RPMI7951 (cell line): ENCODE results near the gene SIRPD. TPM values are rescaled to one million over a fixed set of nuclear protein-coding genes. Genes with fewer than 3 reads are reported as not detected.

Experiments used
- DNase-seq: peaks from one replicate; pipeline ENCODE4 v3.0.0-alpha.2; 2012; ENCODE audit warnings: low read depth
- total RNA-seq: library from RNA; depleted of rRNA; stranded (reverse); fragments of >200 nt; shearing (Covaris generic); gene quantifications from 2 replicates; pipeline ENCODE4 v1.2.3, GENCODE V29; 2014

SIRPD gene
- total RNA-seq, 1 experiment from 2014 or later, result 0.36 TPM

GRCh38 chr20:1537731-1538058 is 19.8 kb downstream of the SIRPD start:
- DNase-seq, result peak; percentile 35

DNA sequence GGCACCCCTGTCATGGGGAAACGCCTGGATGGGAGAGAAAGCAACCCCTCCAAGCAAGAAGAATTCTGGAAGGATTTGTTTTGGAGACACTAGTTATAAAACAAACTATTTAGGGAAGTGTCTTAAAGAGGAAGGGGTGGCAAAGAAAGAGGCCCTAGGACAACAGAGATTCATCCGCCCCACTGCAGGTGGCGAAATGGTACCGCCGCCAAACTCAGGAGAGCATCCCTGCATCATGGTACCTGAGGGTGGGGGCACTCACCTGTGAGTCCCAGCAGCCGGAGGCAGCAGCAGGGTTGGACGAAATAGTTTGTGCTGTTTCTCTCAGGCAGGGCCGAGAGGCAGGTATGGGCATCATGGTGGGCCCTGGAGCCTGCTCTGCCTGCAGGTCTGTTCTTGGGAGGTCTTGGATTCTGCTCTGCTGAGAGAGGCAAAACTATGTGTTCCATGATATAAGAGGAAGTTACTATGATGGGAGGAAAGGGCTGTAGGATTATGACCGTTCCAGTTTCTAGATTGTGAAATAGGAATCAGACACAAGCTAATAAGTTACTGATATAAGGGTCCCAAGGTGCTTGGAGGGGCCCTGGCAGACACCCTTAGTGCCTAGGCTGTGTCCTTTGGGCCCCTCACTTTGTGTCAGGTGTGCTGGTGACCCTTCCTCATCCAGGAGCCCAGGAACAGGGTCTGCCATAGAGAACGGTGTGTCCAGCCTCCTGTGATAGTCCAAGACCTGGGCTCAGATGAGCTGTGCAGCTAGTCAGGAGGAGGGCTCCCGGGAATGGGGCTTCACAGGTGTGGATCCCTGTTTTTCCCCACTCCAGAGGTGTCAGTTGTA is 20.4 kb downstream of the SIRPD start:
- DNase-seq, result no peak

GRCh38 chr20:1535420-1536175 is 21.9 kb downstream of the SIRPD start:
- no peak for DNase-seq

DNA sequence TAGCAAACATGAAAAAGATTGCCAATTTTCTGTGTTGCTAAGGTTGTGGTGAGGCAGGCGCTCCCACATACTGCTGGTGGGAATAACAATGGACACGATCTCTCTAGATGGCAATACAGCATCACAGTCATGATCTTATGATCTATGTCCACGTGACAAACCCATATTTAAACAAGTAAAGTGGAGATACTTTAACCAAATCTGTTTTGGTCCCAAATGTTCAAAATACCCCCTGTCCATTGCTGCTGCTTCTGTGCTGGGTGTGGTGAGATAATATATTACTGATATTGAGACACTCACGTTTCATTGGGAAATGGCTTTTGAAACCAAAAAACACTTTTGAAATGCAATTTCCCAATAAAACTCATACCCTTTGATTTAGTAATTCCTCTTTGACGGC is 23.0 kb downstream of the SIRPD start:
- peak; percentile 39 for DNase-seq

DNA sequence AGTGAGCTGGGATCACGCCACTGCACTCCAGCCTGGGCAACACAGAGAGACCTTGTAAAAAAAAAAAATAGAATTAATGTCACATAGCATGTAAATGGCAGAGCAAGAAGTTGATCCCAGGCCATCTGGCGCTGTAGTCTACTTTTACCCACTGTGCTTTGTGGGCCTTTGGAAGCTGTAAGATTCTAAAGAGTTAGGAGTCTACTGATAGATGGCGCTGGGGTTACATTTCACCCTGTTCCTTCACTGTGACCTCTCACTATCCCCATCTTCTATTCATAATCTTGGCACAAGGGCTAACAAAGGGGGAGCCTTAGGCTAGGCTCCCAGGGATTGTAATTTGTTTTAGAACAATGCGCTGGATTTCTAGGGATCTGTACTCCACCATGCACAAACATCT is 24.4 kb downstream of the SIRPD start:
- peak; percentile 81 for DNase-seq

DNA sequence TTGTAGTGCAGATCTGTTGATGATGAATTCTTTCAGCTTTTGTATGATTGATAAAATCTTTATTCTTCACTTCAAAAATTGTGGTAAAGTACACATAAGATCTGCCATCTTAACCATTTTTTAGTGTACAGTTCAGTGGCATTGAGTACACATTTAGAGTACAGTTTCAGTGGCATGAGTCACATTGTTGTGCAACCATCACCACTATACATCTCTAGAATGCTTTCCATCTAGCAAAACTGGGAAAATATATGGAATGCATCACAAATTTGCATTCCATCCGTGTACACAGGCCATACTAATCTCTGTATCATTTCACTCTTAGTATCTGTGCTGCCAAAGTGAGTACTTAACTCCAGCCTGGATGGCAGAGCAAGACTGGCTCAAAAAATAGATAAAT is 28.7 kb downstream of the SIRPD start:
- DNase-seq, result peak; percentile 66

- no peak for DNase-seq
Measured at GRCh38 chr20:1527923-1528322, 29.6 kb downstream of the SIRPD start.

- DNase-seq, result peak; percentile 65
Measured at GRCh38 chr20:1526896-1527295, 30.6 kb downstream of the SIRPD start.

DNA sequence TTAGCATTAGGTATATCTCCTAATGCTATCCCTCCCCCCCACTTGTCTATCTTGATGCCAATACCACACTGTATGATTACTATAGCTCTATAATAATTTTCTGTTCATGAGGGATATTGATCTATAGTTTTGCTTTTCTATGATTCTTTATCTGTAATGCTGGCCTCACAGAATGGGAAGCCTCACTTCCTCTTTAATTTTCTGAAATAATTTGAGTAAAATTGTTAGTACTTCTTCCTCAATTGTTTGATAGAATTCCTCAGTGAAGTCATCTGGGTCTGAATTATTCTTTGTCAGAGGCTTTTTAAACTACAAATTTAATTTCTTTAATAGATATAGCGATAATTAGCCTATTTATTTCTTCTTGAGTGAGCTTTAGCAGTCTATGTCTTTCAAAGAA is 31.2 kb downstream of the SIRPD start:
- no peak for DNase-seq

GRCh38 chr20:1524004-1524403 is 33.5 kb downstream of the SIRPD start:
- peak; percentile 76 for DNase-seq

DNA sequence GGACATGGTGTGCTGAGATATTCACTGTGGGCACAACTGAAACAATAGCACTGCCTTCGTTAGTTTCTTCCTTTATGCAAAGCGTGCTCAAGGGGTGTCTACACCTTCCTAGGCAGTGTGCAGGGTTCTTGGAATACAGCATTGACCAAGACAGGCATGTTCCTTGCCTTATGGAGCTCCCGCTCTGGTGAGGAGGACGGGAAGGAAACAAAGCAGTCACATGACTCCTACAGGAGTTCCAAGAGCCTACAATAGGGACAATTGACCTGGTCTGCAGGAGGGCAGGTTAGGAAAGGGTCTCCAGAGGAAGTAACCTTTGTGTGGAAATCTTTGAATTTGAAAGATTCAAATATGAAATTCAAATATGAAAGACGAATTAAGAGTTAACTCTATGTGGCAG is 40.5 kb downstream of the SIRPD start:
- no peak for DNase-seq

GRCh38 chr20:1513801-1514200 is 43.7 kb downstream of the SIRPD start:
- no peak for DNase-seq

DNA sequence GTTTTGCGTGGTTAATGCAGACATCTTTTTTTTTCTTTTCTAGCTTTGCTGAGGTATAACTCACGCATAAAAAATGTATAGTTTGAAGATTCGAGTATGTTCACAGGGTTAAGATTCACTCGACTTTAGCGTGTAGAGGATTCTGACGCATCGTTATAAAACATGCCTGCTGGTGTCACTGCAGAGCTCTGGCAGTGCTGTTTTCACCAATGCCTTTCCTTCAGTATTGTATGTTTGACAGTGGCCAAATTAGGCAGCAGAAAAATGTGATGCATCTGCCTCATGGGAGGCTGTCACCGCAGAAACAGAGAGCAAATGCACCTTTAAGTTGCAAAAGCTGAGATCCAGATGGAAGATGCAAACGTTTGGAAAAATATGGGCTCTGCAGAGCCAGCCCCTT is 48.3 kb downstream of the SIRPD start:
- DNase-seq, result peak; percentile 86

DNA sequence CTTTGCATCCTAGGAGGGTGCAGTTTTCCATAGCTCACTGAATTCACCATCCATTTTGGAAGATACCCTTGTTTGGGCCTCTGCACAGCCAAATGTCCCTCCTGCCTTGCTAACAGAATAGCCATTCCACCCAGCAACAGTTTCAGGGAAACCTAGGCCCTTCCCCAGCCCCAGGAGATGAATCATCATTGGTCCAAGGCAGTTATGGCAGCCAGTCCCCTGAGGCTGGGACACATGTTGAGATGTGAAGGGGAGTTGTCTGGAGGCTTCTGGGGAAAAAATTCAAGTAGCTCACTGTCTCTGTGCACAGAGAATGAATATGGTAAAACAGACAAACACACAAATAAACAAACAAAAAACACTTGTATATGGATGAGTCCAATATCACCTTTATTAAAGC is 48.9 kb downstream of the SIRPD start:
- peak; percentile 93 for DNase-seq

DNA sequence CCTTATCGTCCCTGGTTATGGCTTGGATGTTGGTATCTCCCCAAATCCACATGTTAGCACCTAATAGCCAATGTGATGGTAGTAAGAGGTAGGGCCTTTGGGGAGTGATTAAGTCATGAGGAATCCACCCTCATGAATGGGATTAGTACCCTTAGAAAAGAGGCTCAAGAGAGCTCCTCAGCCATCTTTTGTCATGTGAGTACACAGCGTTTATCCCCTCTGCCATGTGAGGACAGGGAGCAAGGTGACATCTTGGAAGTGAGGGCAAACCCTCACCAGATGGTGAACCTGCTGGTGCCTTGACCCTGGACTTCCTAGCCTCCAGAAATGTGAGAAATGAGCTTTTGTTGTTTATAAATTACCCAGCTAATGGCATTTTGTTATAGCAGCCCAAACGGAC is 50.2 kb downstream of the SIRPD start:
- peak; percentile 40 for DNase-seq

DNA sequence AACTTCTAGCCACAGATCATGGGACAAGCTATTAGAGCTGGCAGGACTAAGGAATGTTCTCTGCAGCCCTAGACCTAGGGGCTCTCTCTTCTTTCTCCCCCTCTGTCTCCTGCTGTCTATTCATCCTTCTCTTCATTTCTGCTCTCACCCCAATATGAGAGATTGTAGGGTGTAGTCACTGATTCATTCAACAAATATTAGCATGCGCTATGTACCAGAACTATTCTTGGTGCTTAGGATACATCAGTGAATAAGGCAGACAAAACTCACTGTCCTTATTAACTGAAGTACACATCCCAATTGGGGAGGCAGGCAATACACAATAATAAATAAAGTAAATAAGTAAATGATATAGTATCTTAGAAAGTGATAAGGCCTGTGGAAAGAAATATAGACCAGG is 51.6 kb downstream of the SIRPD start:
- DNase-seq, result no peak

DNA sequence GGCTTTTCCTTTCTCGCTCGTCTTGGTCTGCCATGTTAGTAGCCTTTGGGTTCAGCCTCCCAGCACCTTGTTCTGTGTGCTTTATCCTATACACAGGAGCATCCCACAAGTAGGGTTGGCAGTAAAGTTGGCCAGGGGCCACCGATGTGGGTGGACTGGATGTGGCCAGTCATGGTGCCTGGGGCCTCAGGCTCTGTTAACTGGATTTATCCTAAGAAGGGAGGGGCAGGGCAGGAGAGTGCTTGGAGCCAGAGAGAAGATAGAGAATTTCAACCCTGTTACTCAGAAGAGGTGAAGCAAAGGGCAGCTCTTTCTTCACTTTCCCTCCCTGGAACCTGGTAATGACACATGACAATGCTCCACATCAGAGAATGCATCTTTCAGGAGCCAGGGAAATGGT is 52.1 kb downstream of the SIRPD start:
- DNase-seq, result peak; percentile 98

DNA sequence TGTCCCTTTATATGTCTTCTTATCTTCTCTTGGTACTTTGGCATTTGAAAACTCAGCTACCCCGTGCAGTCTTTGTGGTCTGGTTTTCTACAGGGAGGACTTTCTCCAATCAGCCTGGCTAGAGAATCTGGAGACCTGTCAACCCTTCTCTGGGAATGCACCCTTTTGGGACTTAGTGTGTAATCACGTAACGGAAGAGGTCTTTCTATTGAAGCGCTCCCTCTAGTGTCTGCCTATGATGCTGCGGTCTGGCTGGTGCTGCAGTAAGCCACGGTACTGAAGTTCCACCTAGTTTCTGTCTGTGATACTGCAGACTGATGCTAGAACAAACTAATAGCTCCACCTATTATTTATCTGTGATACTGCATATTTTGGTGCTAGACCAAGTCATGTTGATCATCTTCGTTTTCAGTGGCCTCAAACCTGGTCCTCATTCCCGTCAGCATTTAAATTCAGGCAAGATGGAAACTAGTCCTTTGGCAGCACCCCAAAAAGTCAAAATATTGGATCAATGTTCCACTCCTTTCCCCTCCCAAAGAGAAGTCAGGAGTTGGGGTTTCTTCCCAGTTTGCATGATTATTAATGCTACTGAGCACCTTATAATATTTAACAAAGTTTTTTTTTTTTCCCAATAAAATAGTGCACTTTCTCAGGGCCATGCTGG is 53.8 kb downstream of the SIRPD start:
- peak; percentile 96 for DNase-seq

DNA sequence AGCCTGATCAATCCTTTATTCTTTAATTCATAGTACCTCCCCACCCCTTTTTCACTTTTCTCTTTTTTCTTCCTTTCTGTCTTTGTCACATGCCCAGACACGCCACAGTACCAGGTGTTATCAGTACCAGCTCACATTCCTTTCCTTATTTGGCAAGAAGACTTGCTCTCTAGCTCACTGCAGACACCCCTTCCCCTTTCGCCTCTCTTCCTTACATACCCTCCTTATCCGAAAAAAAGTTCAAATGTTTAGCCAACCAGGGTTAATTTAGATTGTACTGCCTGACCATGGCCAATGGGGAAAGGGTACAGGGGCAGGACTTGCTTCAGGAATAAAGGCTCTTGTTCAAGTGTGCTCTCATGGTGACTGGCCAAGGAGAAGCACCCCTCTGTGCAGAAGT is 57.0 kb downstream of the SIRPD start:
- DNase-seq, result no peak

DNA sequence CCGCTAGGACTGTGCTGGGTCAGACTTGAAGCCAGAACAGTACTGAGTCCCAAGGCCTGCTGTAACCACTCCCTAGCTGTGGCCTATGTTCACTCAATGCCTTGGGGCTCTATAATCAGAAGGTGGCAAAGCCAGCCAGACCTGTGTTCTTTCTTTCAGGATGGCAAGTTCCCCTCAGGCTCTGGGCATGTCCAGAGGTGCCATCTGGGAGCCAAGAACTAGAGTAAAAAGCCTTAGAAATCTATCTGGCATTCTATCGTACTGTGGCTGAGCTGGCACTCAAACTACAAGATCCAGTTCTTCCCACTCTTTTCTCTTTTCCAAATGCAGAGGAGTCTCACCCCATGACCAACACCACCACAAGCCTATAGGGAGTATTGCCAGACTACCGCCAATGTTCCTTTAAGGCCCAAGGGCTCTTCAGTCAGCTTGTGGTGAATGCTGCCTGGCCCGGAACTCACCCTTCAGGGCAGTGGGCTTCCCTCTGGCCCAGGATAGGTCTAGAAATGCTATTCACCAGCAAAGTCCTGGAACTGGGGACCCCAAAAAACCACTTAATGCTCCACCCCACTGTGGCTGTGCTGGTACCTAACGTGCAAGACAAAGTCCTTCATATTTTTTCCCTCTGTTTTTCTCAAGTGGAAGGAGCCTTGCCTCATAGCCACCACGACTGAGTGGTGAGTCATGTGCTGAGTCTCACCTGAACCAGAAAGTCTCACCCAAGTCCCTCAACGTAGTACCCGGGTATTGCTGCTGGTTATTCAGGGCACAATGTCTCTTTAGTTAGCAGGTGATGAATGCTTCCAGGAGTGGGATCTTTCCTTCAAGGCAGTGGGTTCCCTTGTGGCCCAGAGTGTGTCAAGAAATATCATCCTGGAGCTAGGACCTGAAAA is 57.7 kb downstream of the SIRPD start:
- peak; percentile 55 for DNase-seq

DNA sequence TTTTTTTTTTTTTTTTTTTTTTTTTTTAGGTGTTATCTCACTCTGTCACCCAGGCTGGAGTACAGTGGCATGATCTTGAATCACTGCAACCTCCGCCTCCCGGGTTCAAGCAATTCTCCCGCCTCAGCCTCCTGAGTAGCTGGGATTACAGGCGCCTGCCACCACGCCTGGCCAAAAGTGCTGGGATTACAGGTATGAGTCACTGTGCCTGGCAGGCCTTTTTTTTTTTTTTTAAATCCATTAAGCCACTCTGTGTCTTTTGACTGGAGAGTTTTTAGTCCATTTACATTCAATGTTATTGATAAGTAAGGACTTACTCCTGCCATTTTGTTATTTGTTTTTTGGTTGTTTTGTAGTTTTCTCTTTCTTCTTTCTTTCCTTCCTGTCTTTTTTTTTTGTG is 60.1 kb downstream of the SIRPD start:
- peak; percentile 67 for DNase-seq

DNA sequence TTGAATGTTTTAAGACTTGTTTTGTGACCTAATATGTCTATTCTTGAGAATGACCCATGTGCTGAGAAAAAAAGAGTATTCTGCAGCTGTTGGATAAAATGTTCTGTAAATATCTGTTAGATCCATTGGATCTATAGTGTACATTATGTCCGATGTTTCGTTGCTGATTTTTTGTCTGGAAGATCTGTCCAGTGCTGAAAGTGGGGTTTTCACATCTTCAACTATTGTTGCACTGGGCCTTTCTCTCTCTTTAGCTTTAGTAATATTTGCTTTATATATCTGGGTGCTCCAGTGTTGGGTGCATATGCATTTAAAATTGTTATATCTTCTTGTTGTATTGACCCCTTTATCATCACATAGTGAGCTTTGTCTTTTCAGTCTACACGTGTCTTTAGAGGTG is 60.6 kb downstream of the SIRPD start:
- DNase-seq, result no peak
